ENCODE measurements around the gene SPAG9.

GRCh38 chr17:51121620-51122472, 1.2 kb upstream of the SPAG9 start:
- peak; percentile 93 for TF ChIP-seq PRDM10 (tag by site-specific recombination; IDR thresholded peaks at IDR 0.05)
- no peak for TF ChIP-seq RBAK (tag by site-specific recombination; IDR thresholded peaks at IDR 0.05)
- no peak for TF ChIP-seq CTCF (tag by site-specific recombination; IDR thresholded peaks at IDR 0.05)
